HepG2 (cell line): ENCODE measurements around the gene UQCC2. TPM values are rescaled to one million over a fixed set of nuclear protein-coding genes. Genes with fewer than 3 reads are reported as not detected.

ENCODE experiments used
- ATAC-seq: fragments of 200-7000 bp; cut with Tn5 transposase; 3 replicates; pipeline ENCODE4 v1.9.1; 2020; ENCODE audit warnings: mild to moderate bottlenecking, moderate library complexity
- BruUV-seq: library from RNA; stranded (reverse); fragments of 400-500 nt; replicated peaks from 2 replicates; lab custom pipeline; 2021; lab: Mats Ljungman, UMichigan
- CTCF ChIA-PET: fragments of 300-600 bp; formaldehyde crosslinking; extraction: SDS; loops from one replicate; lab custom pipeline; 2021; ENCODE audit warnings: low total read pairs, inconsistent platforms, low intra/inter-chr PET ratio; lab: Yijun Ruan, JAX
- POLR2A ChIA-PET: fragments of 350-600 bp; sonication (Branson Sonifier 250); formaldehyde crosslinking; loops from one replicate; lab custom pipeline; 2020; ENCODE audit warnings: antibody characterized with exemption, inconsistent platforms; lab: Yijun Ruan, JAX
- DNase-seq: peaks from one replicate; pipeline ENCODE4 v3.0.0-alpha.2; 2015; ENCODE audit warnings: low spot score
- FAIRE-seq: peaks from 3 replicates; lab custom pipeline; 2011; peaks lifted over from hg19 to GRCh38; lab: Jason Lieb, UNC
- H2AFZ ChIP-seq: one replicate; pipeline ENCODE4 v1.6.1; 2011; ENCODE audit warnings: low read length, inconsistent platforms
- H3K27ac ChIP-seq: fragments of 300-600 bp; 3 replicates; pipeline ENCODE4 v1.8.0; 2011; ENCODE audit warnings: mixed run types, mild to moderate bottlenecking, mixed read lengths, low read length, inconsistent platforms; ENCODE audit not compliant: insufficient read depth; ENCODE audit errors: extremely low read length
- H3K27me3 ChIP-seq, 2 experiments: fragments of 200-600 bp in 1 of 2; 2 replicates in 1 of 2; 3 replicates in 1 of 2; pipeline versions ENCODE4 v1.6.0 to v1.8.0; 2011; ENCODE audit warnings: low read length in 2 of 2, mild to moderate bottlenecking in 2 of 2, moderate library complexity in 2 of 2, inconsistent platforms in 1 of 2; ENCODE audit not compliant: insufficient read depth in 2 of 2, control insufficient read depth in 1 of 2
- H3K36me3 ChIP-seq, 2 experiments: fragments of 200-600 bp in 1 of 2; replicated peaks in 1 of 2; 2 replicates in 1 of 2; 3 replicates in 1 of 2; pipeline versions ENCODE4 v1.5.1 to v1.8.0; 2011; ENCODE audit warnings: low read length in 2 of 2, inconsistent platforms in 1 of 2; ENCODE audit not compliant: insufficient read depth in 2 of 2, control insufficient read depth in 1 of 2
- H3K4me1 ChIP-seq: 2 replicates; pipeline ENCODE4 v1.5.1; 2012; ENCODE audit warnings: low read length, inconsistent platforms; ENCODE audit not compliant: insufficient read depth
- H3K4me2 ChIP-seq: 2 replicates; pipeline ENCODE4 v1.6.0; 2011; ENCODE audit warnings: low read depth, low read length, inconsistent platforms
- H3K4me3 ChIP-seq, 3 experiments: fragments of 200-600 bp in 1 of 3; sonication (generic), shearing (Covaris generic) in 1 of 3; replicated peaks in 1 of 3; 2 replicates each; pipeline ENCODE4 v1.5.1; 2011 to 2016; ENCODE audit warnings: low read length in 3 of 3, inconsistent platforms in 2 of 3, low read depth in 2 of 3, mild to moderate bottlenecking in 2 of 3, control low read depth in 1 of 3, mixed read lengths in 1 of 3; ENCODE audit not compliant: insufficient read depth in 1 of 3
- H3K79me2 ChIP-seq: one replicate; pipeline ENCODE4 v1.6.1; 2011; ENCODE audit warnings: low read length, inconsistent platforms; ENCODE audit not compliant: insufficient read depth
- H3K9ac ChIP-seq: 2 replicates; pipeline ENCODE4 v1.6.0; 2011; ENCODE audit warnings: mild to moderate bottlenecking, low read depth, low read length, inconsistent platforms; ENCODE audit not compliant: insufficient read depth
- H3K9me3 ChIP-seq: 2 replicates; pipeline ENCODE4 v1.5.1; 2012; ENCODE audit warnings: mild to moderate bottlenecking, low read length
- H4K20me1 ChIP-seq: 2 replicates; pipeline ENCODE4 v1.6.0; 2011; ENCODE audit warnings: inconsistent platforms, mild to moderate bottlenecking, low read length, moderate library complexity; ENCODE audit not compliant: insufficient read depth
- MIER2 ChIP-seq: IDR thresholded peaks from 2 replicates; pipeline ENCODE4 v1.6.1; 2016; ENCODE audit warnings: missing biosample characterization, missing genetic modification reagents
- RBAK ChIP-seq: sonication (generic); formaldehyde crosslinking; IDR thresholded peaks from 2 replicates; pipeline ENCODE4 v1.5.1; 2020; ENCODE audit warnings: mild to moderate bottlenecking, missing genetic modification reagents
- ZNF496 ChIP-seq: sonication (generic); formaldehyde crosslinking; IDR thresholded peaks from 2 replicates; pipeline ENCODE4 v1.8.1; 2023; ENCODE audit warnings: mild to moderate bottlenecking, moderate library complexity, missing genetic modification reagents; ENCODE audit not compliant: insufficient replicate concordance
- WGBS: methylation state at CpG from one replicate; pipeline ENCODE4 v1.1.6; 2017; ENCODE audit warnings: low lambda C conversion rate; 5-methylcytosine and 5-hydroxymethylcytosine counted together
- in situ Hi-C: cut with HindIII; loops from 2 replicates; pipeline ENCODE4 v1.10.0; 2017; ENCODE audit warnings: low pct_unique_long_range_greater_than_20kb; ENCODE audit not compliant: extremely low pct_ligation_motif_present
- intact Hi-C: fragments of 100-400 bp; cut with micrococcal nuclease; formaldehyde crosslinking; loops from one replicate; pipeline ENCODE4 v1.10.0; 2022; ENCODE audit not compliant: unreplicated experiment
- polyA plus RNA-seq, 8 experiments: library from polyadenylated mRNA; depleted of rRNA in 3 of 8; stranded (reverse) in 7 of 8; unstranded in 1 of 8; fragments of >200 nt; fragmentation: Illumina TruSeq in 4 of 8; extraction: Trizol in 4 of 8; gene quantifications; 2 replicates each; pipeline versions ENCODE4 v1.2.1 to v1.2.3, GENCODE V29; 2011 to 2016; ENCODE audit warnings: low read depth in 4 of 8, missing spikeins in 1 of 8, mixed read lengths in 1 of 8; ENCODE audit not compliant: insufficient read depth in 1 of 8
- total RNA-seq, 5 experiments: library from RNA; depleted of rRNA; stranded (reverse); fragments of >200 nt; fragmentation: Illumina TruSeq; extraction: Trizol; gene quantifications; 2 replicates each; pipeline ENCODE4 v1.2.3, GENCODE V29; 2016; ENCODE audit warnings: low read depth in 1 of 5
- TF ChIP-seq, protein P1 (sequence below): sonication (generic); formaldehyde crosslinking; IDR thresholded peaks from 2 replicates; pipeline ENCODE4 v1.4.0; 2020; ENCODE audit warnings: missing genetic modification reagents, borderline replicate concordance

UQCC2 gene
- total and polyA plus RNA-seq, 2 of the 13 experiments (the other 11 are each of a cell fraction or from before 2014, with no cell fraction given), result 82.4 to 238 TPM

DNA sequence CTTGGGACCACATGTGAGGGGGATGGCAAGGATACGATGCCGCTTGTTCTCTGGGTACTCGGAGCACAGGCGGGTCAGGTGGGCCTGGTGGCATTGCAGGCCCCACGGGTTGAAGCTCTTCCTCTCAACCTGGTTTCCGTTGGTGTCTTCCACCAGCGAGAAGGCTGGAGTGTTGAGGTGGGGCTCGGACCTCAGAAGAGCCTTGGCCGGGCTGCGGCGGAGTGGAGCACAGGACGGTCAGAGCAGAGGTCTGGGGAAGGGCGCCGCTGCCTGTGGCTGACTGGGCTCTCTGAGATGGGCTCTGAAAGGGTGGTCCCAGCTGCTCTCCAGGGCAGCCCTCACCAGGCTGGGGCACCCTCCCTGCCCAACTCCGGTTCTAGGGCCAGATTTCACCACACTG lies 15.2 kb upstream of the UQCC2 start:
- Histone ChIP-seq H4K20me1 (no peaks in the 10 kb centered on the region), H3K9me3 (no peaks in the 10 kb centered on the region), H3K4me3 (no peak overlapping the region), H3K79me2 (no peaks in the 10 kb centered on the region), H3K9ac (no peak overlapping the region), H3K36me3 (no peaks in the 10 kb centered on the region), H2AFZ (no peak overlapping the region), H3K27ac (no peak overlapping the region), H3K4me1 (no peaks in the 10 kb centered on the region), H3K4me2 (no peak overlapping the region), H3K27me3 (peaks cover 0 to 3% of the 10 kb centered on the region in 2 experiments; a peak in 3 of 5 replicates)
- ChIA-PET CTCF (no interaction called here), POLR2A (no interaction called here)
- FAIRE-seq (no peak), ATAC-seq (no peak), DNase-seq (no peak)
- in situ Hi-C loops (no loop called here), intact Hi-C loops (no loop called here)
- BruUV-seq, result no TSS peak
- TF ChIP-seq MIER2 (CRISPR knock-in tag), result no peak
- TF ChIP-seq, protein P1, sequence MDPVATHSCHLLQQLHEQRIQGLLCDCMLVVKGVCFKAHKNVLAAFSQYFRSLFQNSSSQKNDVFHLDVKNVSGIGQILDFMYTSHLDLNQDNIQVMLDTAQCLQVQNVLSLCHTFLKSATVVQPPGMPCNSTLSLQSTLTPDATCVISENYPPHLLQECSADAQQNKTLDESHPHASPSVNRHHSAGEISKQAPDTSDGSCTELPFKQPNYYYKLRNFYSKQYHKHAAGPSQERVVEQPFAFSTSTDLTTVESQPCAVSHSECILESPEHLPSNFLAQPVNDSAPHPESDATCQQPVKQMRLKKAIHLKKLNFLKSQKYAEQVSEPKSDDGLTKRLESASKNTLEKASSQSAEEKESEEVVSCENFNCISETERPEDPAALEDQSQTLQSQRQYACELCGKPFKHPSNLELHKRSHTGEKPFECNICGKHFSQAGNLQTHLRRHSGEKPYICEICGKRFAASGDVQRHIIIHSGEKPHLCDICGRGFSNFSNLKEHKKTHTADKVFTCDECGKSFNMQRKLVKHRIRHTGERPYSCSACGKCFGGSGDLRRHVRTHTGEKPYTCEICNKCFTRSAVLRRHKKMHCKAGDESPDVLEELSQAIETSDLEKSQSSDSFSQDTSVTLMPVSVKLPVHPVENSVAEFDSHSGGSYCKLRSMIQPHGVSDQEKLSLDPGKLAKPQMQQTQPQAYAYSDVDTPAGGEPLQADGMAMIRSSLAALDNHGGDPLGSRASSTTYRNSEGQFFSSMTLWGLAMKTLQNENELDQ (CRISPR knock-in tag), result no peak
- WGBS, result 68% methylated on average over 12 of the region's 15 CpGs

DNA sequence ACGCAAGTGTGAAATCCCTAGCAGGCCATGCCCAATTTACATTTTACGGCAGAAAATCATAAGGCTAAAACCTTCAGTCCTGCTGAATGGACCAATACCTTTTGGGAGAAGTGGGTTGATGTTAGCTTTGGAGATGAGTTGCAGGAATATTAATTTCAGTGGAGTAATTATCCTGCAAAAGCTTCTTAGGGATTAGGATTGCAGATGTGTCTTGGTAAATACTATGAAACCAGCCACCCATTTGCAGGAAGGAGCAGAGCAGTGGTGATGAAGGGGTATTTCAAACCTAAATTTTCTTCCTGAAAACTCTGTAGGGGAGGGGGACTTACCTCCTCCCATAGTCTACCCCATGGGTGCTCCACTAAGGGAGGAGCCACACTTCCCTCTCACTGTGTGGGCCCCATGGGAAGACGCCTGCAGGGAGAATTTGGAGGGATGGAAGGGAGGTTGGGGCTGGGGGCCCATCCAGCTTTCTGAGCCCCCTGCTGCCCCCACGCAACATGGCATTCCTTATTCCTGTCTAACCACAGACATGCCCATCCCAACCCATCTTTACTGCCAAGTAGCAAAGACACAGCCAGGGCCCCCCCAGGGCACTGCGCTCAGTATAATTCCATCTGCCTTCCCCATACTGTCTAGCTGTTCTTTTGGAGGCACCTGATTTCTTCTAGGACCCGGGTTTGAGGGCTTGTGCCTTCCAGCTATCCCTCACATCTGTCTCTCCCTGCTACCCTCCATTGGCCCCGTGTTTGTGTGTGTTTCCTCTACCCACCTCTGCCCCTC lies 14.6 kb upstream of the UQCC2 start:
- no peaks in the 10 kb centered on the region for H3K36me3 ChIP-seq
- H4K20me1 ChIP-seq, result no peaks in the 10 kb centered on the region
- H3K27ac ChIP-seq, result no peak overlapping the region
- H3K4me3 ChIP-seq, result no peak overlapping the region
- H3K79me2 ChIP-seq, result no peaks in the 10 kb centered on the region
- intact Hi-C loops (no loop called here), in situ Hi-C loops (no loop called here)
- FAIRE-seq, result no peak
- H3K9me3 ChIP-seq, result no peaks in the 10 kb centered on the region
- no peak overlapping the region for H2AFZ ChIP-seq
- no peak overlapping the region for H3K4me2 ChIP-seq
- BruUV-seq, result no TSS peak
- no peak for TF ChIP-seq RBAK (CRISPR knock-in tag)
- TF ChIP-seq ZNF496 (CRISPR knock-in tag), result no peak
- H3K4me1 ChIP-seq, result no peaks in the 10 kb centered on the region
- no peak for DNase-seq
- ATAC-seq, result no peak
- ChIA-PET CTCF (no interaction called here), POLR2A (no interaction called here)
- WGBS, result 58% methylated on average over 7 of the region's 7 CpGs
- H3K9ac ChIP-seq, result no peak overlapping the region
- no peaks in the 10 kb centered on the region; a peak in 3 of 5 replicates for H3K27me3 ChIP-seq
